Measurements from ENCODE around the gene CADM4.

- no peak for TF ChIP-seq EP300 (IDR thresholded peaks at IDR 0.05; ENCODE audit: borderline replicate concordance in 1 of 2, control insufficient read depth in 1 of 2, low read depth in 2 of 2, low read length in 2 of 2)
- no peak for TF ChIP-seq CTCF (IDR thresholded peaks at IDR 0.05 in 2 of 3, conservative IDR thresholded peaks at IDR 0.05 in 1 of 3; ENCODE audit: control insufficient read depth in 2 of 3, extremely low read depth in 1 of 3, insufficient read depth in 1 of 3, low read depth in 3 of 3, low read length in 3 of 3)
- no peak for TF ChIP-seq SP1 (IDR thresholded peaks at IDR 0.05; ENCODE audit: low read depth, low read length)
- no peak for TF ChIP-seq ESRRA (IDR thresholded peaks at IDR 0.05; ENCODE audit: low read length)
- no peak for TF ChIP-seq CBFB (IDR thresholded peaks at IDR 0.05; ENCODE audit: low read depth)
- no peak for TF ChIP-seq RFX5 (IDR thresholded peaks at IDR 0.05; ENCODE audit: low read depth, low read length)
- TF ChIP-seq STAT1 (conservative IDR thresholded peaks at IDR 0.05) = no peak
- TF ChIP-seq FOXK2 (IDR thresholded peaks at IDR 0.05) = no peak
- no peak for TF ChIP-seq POLR2AphosphoS5 (IDR thresholded peaks at IDR 0.05; ENCODE audit: low read length)
- TF ChIP-seq, protein P1, sequence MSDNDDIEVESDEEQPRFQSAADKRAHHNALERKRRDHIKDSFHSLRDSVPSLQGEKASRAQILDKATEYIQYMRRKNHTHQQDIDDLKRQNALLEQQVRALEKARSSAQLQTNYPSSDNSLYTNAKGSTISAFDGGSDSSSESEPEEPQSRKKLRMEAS (IDR thresholded peaks at IDR 0.05; ENCODE audit: low read depth, low read length) = no peak
- no peak for TF ChIP-seq TCF12 (IDR thresholded peaks at IDR 0.05; ENCODE audit: low read depth, low read length)
- no peak for TF ChIP-seq SREBF1 (IDR thresholded peaks at IDR 0.05; ENCODE audit: low read length)
These were observed 57.2 kb downstream of the CADM4 start for GRCh38 chr19:43582495-43582894.
